NCI-H1092 (cell line): Measurements from ENCODE around the gene RAB18.
"Not testable (repeated sequence)": the region's sequence is repeated elsewhere in the genome, so short reads cannot be mapped to it uniquely, and the experiment has no call there.

Experiments
- DNase-seq: peaks from one replicate; lab custom pipeline; 2025; lab: John Stamatoyannopoulos, UW

RAB18 gene

DNA sequence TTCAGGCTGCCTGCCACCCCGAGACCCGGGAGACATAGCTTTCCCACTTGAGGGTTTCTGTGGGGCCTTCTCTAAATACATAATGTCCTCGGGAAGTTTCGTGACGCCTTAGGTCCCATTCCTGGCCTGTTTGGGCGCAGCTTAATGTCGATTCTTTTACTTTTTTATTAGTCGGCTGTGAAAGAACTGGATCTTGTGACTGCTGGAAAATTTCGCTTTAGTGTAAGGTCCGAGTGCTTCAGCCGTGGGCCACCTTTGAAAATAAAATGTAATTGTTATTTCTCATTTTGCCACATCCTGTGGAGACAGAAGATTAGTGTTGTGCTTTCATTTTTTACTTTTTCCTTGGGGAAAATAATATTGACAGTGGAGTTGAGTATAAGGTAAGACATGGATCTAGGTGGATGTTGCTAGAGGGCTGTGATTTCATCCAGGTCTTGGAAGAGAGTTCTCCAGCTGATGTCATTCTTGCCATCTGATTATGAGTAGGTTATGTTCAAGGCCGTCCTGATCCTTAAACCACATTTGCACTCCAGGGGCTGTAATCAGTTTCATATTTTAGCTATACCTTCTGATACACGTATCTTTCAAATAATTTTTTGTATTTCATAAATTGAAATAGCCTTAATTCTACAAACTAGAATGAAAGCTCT is 830 bp downstream of the RAB18 start:
- no peak for DNase-seq

DNA sequence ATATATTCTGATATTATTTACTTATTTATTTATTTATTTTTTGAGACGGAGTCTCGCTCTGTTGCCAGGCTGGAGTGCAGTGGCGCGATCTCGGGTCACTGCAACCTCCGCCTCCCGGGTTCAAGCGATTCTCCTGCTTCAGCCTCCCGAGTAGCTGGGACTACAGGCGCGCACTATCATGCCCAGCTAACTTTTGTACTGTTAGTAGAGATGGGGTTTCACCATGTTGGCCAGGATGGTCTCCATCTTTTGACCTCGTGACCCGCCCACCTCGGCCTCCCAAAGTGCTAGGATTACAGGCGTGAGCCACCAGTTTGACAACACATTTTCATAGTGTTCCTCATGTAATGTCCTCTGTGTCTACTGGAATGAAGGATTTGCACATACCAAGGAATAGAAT is 1.4 kb downstream of the RAB18 start:
- DNase-seq: not testable (repeated sequence)

DNA sequence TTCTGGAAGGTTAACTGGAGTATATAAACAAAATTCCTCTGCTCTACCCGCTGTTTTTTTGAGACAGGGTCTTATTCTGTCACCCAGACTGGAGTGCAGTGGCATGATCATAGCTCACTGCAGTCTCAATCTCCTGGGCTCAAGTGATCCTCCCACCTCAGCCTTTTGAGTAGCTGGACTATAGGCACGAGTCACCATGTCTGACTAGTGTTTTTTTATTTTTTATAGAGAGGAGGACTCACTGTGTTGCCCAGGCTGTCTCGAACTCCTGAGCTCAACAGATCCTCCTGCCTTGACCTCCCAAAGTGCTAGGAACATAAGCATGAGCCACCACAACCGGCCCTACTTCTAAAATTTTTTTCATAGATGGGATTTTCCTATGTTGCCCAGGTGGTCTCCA is 2.2 kb downstream of the RAB18 start:
- DNase-seq: no peak

DNA sequence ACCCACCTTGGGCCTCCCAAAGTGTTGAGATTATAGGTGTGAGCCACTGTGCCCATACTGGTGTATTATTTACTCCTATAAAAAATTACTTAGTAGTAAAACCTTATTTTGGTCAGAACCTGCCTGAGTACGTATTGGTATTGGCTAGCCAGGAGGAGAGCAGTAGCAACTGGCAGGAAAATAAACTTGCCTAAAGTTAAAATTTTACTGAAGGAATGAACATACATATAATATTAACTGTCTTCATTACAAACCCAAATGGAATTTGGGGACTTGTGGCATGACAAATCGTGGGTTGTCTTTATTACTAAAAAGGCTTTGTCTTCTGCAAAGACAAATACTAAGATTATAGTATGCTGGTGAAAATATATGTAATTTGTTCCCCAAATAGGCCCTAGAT is 8.4 kb downstream of the RAB18 start:
- no peak for DNase-seq

DNA sequence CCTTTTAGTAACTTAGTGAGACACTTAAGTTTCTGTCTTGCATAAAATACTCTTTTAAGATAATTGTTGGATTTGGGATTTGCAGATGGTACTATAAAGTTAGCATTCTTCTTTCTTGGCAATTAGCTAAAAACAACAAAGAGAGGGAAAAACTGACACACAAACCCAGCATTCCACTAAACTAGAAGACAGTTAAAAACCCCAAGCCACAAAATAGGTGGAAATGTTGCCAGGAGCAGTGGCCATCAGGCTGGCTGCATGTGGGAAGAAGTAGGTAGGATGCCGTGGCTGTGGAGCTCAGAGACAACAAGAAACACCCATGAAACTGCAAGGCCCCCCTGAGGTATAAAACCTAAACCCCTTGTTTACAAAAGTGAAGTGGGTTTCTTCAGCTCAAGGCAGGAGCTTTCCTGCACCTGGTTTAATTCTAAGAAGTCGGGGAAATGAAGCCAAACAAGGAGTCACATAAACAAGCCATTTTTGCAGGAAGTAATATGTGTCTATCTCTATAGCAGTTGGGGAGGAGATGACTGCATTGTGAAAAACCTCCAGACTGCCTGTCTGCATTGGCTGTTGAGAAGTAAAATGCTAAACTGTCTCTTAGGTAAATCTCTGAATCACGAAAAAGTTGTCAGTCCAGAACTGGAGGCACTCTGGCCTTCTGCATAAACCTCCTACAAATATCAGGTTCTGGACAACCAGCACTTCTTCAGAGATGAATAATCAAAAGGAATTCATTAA is 9.5 kb downstream of the RAB18 start:
- DNase-seq: no peak

DNA sequence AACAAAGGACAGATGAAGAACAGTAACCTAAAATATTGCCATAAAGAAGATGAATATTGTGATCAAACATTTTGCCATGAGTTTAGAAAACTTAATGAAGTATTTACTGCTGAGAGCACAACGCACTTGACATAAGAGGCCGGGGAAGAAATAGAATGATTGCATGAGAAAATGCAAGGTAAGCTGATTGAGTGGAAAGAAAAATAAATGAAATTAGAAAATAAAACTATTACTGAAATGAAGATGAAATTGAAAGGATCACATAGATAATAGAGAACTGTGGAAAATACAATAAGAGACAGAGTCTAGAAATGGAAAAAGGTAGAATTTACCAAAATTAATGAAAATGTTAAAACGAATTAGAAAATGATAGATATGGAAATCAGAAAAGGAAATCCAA is 10.1 kb downstream of the RAB18 start:
- no peak for DNase-seq

DNA sequence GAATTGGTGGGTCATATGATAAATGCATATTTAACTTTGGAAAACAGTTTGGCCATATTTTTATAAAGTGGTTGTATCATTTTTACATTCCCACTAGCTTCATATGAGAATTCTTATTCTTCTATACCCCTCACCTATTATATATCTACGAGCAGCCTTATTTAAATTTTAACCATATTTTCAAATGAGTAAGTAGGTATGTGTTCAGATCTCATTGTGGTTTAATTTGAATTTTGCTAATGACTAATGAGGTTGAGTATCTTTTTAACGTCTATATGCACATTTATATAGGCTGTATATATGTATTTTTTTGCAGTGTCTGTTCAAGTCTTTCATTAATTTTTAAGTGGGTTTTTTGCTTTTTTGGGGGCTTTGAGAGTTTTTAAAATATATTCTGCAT is 14.2 kb downstream of the RAB18 start:
- no peak for DNase-seq

DNA sequence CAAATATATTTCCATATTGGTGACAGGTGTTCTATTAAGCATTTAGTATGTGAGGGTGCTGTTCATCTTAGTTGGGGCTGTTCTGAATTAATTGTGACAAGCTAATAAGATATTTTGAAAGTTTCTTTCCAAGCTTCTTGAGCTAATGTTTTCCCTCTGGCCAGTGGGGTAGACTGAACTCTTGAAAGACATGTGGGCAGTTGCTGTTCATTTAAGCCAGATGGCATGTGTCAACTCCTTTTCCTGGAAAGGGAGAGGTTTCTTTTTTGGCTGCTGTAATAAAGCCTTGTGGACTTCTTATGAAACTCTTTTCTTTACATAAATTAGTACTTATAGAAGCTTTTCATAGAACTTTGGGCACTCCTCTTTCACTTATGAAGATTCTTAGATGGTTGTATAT is 21.7 kb downstream of the RAB18 start:
- no peak for DNase-seq

DNA sequence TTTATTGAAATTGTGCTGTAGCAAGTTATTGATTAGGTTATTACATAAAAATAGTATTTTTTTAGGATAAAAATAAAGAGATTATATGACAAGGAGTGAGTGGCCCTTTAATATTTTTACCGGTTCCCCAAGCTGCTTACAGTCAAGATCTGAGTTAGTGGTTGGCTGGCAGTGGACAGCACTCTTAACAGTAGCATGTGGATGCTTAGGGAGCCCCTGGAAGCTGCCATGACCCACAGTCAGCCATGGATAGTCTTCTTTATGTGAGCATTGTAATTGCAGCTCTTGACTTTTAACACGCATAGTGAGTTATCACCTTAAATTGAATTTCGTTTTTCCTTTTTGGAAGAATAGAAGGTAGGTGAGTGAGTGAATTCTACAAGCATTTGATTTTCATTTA is 22.1 kb downstream of the RAB18 start:
- DNase-seq: no peak

DNA sequence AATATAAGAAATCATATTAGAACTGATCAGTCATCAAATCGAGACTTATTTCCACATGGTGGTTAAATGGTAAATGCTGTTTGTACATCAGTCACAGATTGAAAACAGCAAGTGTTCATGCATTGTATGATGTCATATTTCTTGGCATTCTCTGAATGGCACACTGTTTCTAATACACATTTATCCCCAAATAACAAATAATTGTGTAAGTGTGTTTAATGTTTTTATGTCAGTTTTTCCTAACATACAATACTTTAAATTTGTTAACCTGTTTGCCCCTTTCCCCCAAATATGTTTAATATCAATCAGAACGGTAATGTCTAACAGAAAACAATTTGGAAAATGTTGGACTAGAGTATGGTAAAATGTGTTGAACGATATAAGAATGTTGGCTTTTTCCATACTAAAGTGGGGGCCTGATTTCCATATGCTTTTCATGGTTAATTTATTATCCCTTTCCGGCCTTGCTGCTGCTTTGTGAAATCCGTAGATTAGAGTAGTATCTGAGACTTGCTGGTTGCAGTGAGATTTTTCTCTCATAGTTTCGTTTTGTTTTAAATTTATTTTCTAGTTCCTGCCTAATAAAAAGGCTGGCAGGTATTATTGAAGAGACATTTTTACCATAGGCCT is 23.7 kb downstream of the RAB18 start:
- DNase-seq: no peak

DNA sequence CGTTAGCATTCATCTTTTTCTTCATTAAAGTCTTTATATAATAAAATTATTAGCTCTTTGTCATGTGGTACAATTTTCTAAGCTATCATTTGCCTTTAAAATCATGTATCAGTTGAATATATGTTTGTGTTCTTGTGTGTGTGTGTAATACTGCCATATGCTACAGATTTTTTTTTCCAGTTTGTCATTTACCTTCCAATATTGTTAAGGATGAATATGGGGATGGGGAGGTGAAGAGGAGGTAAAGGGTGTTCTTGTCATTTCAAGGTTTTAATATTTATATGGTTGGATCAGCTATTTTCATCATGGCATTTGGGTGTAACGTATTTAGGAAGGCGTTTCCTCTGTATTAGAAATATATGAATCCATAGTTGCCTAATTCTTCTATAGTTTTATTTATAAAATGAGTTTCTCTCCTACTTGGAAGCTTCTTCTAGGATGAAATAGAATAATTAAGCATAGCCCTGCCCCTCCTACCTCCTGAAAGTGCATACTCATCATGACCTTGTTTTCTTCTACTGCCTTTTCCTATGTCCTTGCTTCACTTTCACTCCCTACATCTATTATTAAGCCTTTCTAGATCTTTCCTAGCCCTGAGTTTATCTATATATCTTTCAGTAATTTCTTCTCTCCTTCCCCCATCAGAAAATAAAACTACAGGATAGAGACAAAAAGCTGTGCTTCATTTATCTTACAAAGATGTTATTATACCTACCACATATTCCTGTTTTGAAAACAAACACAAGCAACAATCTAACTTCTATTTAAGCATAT is 25.1 kb downstream of the RAB18 start:
- no peak for DNase-seq

DNA sequence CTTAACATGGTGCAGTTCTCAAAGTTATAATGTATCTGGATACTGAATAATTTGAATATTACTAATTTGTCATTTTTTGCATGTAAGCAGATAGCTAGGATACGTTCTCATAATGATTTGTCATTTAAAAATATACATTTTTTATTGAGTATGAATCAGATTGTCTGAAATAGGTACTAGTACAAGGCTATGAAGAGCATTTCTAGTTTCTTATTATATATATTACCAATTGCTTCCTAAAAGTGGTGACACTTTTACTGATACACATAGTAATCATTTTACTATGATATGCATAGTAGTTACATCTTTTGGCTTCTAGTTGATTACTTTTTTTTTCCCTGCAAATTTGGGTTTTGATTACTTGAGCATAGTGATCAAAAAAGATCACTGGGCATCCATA is 26.4 kb downstream of the RAB18 start:
- DNase-seq: no peak

DNA sequence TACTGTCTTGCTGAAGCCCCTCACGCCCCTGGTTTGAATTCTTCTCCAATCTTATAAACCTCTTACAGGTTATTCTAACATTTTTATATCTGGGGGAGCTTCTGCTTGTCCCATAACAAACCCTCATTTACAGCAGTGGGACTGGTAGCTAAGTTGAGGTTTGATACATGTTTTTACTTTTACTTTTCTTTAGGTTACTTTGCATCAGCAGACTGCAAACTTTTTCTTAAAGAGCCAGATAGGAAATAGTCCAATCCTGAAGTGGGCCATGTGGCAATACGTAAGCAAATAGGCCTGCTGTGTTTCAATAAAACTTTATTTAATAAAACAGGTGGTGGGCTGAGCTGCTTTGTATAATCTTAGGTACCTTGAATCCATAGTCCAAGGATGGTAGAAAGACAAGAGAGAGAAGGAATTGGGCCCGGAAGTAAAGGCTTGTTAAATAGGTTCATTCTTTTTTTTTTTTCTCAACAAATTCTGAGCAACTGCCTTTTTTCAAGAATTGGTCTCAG is 27.3 kb downstream of the RAB18 start:
- no peak for DNase-seq

DNA sequence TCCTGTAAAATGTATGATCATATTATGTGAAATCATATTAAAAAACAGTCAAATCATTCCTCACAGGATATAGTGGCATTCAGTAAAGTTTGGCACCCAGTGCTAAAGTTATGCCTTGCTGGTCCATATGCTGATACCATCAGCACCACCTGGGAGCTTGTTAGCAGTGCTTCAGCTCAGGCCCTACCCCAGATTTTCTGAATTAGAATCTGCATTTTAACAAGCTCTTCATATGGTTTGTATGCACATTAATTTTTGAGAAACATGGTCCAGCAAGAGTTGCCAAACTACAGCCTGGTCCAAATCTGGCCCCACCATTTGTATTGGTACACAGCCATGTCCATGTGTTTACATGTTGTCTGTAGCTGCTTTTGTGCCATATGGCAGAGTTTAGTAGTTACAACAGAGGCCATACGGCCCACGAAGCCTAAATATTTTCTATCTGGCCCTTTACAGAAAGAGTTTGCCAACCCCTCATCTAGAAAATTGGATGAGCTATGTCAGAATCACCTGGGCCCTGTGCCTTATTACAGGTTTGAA is 30.1 kb downstream of the RAB18 start:
- DNase-seq: no peak

DNA sequence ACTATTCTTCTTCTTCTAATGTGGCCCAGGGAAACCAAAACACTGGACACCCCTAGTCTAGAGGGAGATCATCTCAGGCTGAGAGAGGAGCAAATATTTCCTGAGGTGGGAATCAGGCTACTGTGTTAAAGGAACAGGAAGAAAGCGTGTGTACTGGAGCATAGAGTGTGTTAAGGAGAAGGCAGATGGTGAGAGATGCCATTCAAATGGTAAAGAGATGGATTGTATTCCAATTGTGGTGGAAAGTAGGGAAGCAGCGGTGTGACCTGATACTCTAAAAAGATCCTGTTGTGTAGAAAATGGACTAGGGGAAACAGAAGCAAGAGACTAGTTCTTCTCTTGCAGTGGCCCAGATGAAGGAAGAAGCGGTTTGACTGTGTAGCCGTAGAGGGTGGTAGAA is 31.2 kb downstream of the RAB18 start:
- no peak for DNase-seq

DNA sequence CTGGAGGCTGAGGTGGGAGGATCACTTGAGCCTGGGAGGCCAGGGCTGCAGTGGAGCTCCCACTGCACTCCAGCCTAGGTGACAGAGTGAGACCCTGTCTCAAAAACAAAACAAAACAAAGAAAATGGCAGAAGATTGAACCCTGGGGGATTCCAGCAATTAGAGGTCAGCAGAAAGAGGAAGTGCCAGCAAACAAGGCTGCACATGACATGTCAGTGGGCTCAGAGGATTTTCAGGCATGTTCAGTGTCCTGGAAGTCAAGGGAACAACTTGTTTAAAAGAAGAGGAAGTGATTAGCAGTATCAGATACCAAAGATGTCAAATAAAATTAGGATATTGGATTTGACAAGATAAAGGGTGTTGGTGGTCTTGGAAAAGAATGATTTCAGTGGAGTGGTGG is 32.3 kb downstream of the RAB18 start:
- no peak for DNase-seq

DNA sequence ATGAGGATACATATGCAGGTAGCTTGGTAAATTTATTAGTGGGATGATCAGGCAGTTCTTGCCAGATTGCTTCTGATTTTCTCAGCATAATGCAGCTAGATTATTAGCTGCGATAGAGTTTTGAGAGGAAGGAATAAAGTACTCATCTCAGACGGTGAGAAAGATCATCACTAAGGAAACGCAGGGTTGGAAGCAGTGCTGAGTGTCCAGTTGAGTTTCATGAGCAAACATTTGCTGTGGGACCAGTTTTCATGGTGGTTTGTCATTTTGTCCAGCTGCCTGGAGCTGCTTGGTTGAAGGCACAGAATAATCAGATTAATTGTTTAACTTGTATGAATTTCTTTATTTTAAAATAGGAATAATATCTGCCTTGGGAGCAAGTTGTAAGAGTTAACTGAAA is 33.1 kb downstream of the RAB18 start:
- DNase-seq: no peak

DNA sequence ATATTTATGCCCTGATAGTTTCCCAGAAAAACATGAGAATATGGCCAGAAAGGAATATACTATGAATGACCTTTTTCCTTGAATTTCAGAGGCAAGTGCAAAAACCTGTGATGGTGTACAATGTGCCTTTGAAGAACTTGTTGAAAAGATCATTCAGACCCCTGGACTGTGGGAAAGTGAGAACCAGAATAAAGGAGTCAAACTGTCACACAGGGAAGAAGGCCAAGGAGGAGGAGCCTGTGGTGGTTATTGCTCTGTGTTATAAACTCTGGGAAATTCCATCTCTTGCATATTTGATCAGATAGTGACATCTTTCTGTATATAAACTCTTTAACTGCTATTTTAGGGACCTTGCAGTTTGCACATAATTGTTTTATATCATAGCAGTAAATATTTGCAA is 33.7 kb downstream of the RAB18 start:
- no peak for DNase-seq

DNA sequence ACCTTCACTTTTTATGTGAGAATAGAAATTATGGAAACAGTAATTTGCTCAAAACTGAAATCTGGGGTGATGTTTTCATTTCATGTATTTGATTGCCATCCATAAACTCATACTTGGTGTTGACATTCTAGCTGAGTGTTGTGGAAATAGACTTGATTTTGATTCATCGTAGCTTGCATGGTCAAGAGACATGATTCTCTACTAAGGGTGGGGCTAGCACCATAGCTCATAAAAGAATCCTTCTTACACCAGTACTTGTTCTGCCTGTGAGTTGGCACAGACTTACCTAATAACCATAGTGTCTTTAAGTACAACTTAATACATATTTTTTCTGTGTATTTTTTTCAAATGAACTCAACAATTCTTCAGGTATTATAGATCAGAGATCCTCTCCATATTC is 36.6 kb downstream of the RAB18 start:
- DNase-seq: no peak

DNA sequence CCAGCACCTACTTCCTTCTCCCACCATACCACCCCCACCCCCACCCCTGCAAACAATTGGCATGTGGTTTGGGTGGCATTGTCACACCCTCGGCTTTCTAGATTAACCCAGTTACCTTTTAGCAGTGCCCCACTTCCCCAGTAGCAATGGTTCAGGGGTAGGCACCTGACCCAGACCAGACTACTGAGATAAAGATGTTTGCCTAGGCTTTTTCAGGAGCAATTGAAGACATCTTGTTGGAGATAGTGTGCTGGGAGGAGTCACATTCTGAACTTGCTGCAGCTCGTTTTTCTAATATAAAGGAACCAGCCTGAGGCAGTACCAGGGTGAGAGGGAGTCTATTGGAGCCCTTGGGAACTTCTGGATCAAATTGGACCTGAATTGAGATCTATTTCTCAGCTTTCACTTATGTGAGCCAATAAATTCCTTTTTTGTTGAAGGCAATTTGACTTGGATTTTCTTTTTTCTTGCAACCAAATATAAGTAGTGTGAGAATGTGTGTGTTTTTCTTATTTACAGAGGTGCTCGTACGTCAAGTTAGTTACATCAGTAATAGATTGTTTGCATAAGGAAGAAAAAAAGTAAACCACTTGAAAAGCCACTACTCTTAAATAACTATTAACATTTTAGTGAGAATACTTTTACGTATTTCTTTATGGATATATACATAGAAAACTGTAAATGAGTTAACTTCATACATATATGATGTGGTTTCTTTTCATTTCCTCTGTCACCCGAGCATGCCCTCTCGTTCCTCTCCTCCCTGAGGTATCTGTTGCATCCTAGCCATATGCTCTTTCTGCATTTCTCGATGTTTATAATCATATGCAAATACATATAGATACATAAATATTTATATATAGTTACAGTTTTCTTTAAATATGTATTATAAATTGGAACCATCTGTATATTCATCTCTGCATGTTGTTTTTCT is 38.0 kb downstream of the RAB18 start:
- no peak for DNase-seq

DNA sequence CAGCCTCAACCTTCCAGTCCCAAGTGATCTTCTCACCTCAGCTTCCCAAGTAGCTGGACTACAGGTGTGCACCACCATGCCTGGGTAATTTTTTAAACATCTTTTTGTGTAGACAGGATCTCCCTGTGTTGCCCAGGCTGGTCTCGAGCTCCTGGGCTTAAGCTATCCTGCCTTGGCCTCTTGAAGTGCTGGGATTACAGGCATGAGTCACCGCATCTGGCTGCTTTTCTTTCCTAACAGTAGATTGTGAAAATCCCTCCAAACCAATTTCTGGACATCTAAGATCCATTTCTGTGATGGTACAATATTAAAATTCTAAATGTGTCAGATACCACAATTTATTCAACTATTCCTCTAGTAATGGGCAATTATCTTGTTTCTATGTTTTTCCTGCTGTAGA is 38.7 kb downstream of the RAB18 start:
- DNase-seq: no peak
